BE2C (cell line): Measurements from ENCODE around the gene PDE9A.

Source experiments
- DNase-seq: peaks from one replicate; pipeline ENCODE4 v3.0.0-alpha.2; 2020
- H3K27me3 ChIP-seq: fragments of 250-450 bp; sonication (Bioruptor Pico); 2 replicates; pipeline ENCODE4 v1.5.1; 2020; ENCODE audit warnings: mild to moderate bottlenecking
- H3K36me3 ChIP-seq: fragments of 250-450 bp; sonication (Bioruptor Pico); 2 replicates; pipeline ENCODE4 v1.5.1; 2020; ENCODE audit warnings: mild to moderate bottlenecking
- H3K4me1 ChIP-seq: fragments of 250-450 bp; sonication (Bioruptor Pico); 2 replicates; pipeline ENCODE4 v1.5.1; 2020
- H3K4me3 ChIP-seq: 2 replicates; pipeline ENCODE4 v1.5.1; 2011; ENCODE audit warnings: low read depth, low read length
- H3K9me3 ChIP-seq: fragments of 250-450 bp; sonication (Bioruptor Pico); 2 replicates; pipeline ENCODE4 v1.5.1; 2020
- CTCF ChIP-seq: IDR thresholded peaks from 2 replicates; pipeline ENCODE4 v1.5.1; 2012; ENCODE audit warnings: mild to moderate bottlenecking, low read depth, low read length

The PDE9A gene

GRCh38 chr21:42663200-42663750 is 9.9 kb downstream of the PDE9A start:
- no peaks in the 10 kb centered on the region for H3K9me3 ChIP-seq
- H3K36me3 ChIP-seq, result no peaks in the 10 kb centered on the region
- TF ChIP-seq CTCF, result no peak
- DNase-seq, result no peak
- peaks cover 11% of the 10 kb centered on the region for H3K4me1 ChIP-seq
- H3K4me3 ChIP-seq, result no peak overlapping the region
- no peaks in the 10 kb centered on the region for H3K27me3 ChIP-seq

- Histone ChIP-seq H3K36me3 (no peaks in the 10 kb centered on the region), H3K9me3 (no peaks in the 10 kb centered on the region), H3K27me3 (no peaks in the 10 kb centered on the region), H3K4me1 (peaks cover 10% of the 10 kb centered on the region), H3K4me3 (no peak overlapping the region)
- no peak for TF ChIP-seq CTCF
- DNase-seq, result no peak
Observed at GRCh38 chr21:42663860-42664535, 10.6 kb downstream of the PDE9A start.

GRCh38 chr21:42664614-42665013 is 11.2 kb downstream of the PDE9A start:
- Histone ChIP-seq H3K27me3 (no peaks in the 10 kb centered on the region), H3K4me3 (no peak overlapping the region), H3K36me3 (no peaks in the 10 kb centered on the region), H3K9me3 (no peaks in the 10 kb centered on the region), H3K4me1 (peaks cover 3% of the 10 kb centered on the region)
- TF ChIP-seq CTCF, result no peak
- DNase-seq, result no peak

GRCh38 chr21:42665026-42665425 is 11.6 kb downstream of the PDE9A start:
- Histone ChIP-seq H3K4me1 (no peaks in the 10 kb centered on the region; the same call in none of the 2 replicates), H3K27me3 (no peaks in the 10 kb centered on the region), H3K4me3 (no peak overlapping the region), H3K9me3 (no peaks in the 10 kb centered on the region), H3K36me3 (no peaks in the 10 kb centered on the region)
- no peak for DNase-seq
- no peak for TF ChIP-seq CTCF

GRCh38 chr21:42665484-42665883 is 12.1 kb downstream of the PDE9A start:
- no peak for DNase-seq
- Histone ChIP-seq H3K27me3 (no peaks in the 10 kb centered on the region), H3K36me3 (no peaks in the 10 kb centered on the region; the same call in 1 of the 2 replicates), H3K4me1 (peaks cover 2% of the 10 kb centered on the region), H3K9me3 (no peaks in the 10 kb centered on the region), H3K4me3 (no peak overlapping the region)
- TF ChIP-seq CTCF, result no peak

- peaks cover 9% of the 10 kb centered on the region for H3K4me1 ChIP-seq
- peak; percentile 53 for DNase-seq
Observed at GRCh38 chr21:42666023-42666747, 12.8 kb downstream of the PDE9A start.

More at GRCh38 chr21:42666023-42666747, 12.8 kb downstream of the PDE9A start:
- no peaks in the 10 kb centered on the region for H3K9me3 ChIP-seq
- no peak overlapping the region for H3K4me3 ChIP-seq
- no peak for TF ChIP-seq CTCF
- no peaks in the 10 kb centered on the region for H3K27me3 ChIP-seq
- H3K36me3 ChIP-seq, result no peaks in the 10 kb centered on the region; the same call in 1 of the 2 replicates
